Measurements from ENCODE around the gene CTXN1.
A peak's percentile ranks its signal among the peaks of the same experiment; 100 is the strongest.
"Not testable (repeated sequence)": the region's sequence is repeated elsewhere in the genome, so short reads cannot be mapped to it uniquely, and the experiment has no call there.

The CTXN1 gene

DNA sequence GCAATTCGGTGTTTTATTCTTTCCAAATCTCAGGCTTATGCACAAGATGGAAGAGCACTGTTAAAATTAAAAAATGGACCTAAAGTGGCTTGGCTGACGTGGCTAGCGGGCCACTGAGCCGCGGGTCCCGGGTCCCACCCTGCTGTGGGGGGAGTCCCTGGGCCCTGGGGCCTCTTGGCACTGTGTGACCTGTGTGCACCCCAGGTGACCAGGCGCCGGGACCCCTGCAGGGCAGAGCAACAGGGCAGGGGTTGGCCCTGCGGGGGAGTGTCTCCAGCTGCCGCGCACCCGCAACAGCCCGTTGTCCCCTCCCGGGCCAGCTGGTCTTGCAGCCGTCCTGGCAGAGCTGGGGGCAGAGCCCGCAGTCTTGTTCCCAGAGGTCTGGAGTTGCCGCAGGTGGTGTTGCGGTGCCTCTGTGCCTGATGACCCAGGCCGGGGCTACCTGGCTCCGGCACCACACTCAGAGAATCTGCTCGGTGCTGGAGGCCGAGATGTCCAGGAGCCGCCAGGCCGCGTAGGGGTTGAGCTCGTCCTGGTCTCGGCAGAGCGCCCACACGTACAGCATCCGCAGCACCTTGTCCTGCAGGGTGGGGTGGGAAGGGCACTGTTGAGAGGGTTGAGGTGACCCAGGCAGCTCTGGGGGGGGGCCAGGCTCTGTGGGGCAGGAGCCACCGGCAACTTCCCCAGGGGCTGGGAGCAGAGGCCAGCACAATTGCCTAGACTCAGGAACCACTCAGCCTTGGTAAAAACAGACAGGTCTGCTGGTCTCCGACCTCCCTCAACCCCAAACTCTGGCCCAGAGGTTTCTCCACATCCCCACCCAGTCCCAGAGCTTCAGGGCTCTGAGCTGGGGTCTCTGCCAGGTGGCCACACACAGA lies 1.0 kb upstream of the CTXN1 start:
- DNase-seq (ENCODE audit: low read depth in 2 of 2): no peak

DNA sequence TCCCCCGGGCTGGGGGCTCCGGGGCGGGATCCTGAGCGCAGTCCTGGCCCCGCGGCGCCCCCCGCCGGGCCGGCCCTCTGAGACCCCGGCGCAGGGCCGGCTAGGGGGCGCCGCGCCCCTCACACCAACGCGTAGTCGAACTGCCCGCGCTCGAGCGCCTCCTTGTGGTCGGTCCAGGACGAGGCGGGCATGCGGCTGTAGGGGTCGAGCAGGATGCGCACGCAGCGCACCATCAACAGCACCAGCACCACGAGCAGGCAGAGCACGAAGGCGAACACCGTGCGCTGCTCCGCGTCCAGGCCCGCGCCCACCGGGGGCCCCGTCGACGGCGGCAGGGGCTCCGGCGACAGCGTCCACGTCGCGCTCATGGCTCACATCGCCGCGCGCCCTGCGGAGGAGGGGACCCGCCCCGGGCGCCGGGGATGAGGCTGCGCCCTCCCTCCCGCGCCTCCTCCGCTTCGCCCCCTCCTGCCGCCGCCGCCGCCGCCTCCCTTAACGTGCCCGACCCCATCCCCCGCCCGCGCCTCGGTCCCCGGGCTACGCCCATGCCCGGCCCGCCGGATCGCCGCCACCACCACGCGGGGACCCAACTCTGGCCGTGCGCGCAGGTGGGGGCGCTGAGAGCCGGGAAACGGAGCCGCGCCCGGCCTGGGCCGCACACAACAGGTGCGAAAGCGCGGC lies 624 bp downstream of the CTXN1 start:
- DNase-seq (ENCODE audit: low read depth in 2 of 2): peak; percentile 60 to 74

DNA sequence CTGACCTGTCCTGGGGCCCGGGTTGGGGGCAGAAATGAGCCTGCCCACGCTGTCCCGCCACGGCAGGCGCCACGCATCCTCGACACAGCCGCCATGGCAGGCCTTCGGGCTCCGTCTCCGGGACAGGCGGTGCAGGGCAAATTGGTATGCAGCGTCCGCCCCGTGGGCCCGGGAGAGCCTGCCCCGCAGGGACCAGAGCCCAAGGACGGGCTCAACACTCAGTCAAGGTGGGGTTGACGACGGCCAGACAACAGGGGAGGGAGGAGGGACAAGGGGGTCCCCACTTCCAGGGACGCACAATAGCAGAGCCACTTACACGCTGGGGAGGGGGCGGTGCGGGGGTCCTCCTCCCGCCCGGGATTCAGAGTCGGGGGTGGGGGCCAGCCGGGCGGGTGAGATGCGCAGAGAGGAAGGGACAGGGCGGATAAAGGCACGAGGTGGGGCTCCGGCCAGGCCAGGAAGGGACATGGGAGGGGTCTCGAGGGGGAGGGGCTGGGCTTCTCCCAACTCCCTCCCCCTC lies 1.2 kb downstream of the CTXN1 start:
- DNase-seq (ENCODE audit: low read depth in 2 of 2): no peak

DNA sequence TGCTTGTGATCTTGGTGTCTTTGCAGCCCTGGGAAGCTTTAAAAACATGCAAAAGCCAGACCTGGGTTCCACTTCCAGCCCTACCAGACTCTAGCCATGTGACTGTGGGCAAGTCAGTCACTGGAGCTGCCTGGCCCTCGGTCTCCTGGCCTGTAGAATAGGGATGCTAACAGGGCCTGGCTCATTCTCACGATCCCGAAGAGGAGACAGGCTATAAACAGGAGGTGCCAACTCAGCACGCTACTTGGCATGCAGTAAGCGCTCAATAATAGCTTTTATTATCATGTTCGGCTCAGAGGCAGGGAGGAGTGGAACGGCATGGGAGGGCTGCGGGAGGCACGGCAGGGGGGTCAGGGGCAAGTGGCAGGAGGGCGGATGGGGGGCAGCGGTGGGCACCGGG lies 1.7 kb downstream of the CTXN1 start:
- DNase-seq (ENCODE audit: low read depth in 2 of 2): no peak

- no peak for DNase-seq (ENCODE audit: low read depth in 2 of 2)
Measured at GRCh38 chr19:7923295-7924191, 2.4 kb downstream of the CTXN1 start.

GRCh38 chr19:7922836-7923195 lies 3.1 kb downstream of the CTXN1 start:
- no peak for DNase-seq (ENCODE audit: low read depth in 2 of 2)

- no peak for DNase-seq (ENCODE audit: low read depth in 2 of 2)
Measured at GRCh38 chr19:7921967-7922835, 3.7 kb downstream of the CTXN1 start.

DNA sequence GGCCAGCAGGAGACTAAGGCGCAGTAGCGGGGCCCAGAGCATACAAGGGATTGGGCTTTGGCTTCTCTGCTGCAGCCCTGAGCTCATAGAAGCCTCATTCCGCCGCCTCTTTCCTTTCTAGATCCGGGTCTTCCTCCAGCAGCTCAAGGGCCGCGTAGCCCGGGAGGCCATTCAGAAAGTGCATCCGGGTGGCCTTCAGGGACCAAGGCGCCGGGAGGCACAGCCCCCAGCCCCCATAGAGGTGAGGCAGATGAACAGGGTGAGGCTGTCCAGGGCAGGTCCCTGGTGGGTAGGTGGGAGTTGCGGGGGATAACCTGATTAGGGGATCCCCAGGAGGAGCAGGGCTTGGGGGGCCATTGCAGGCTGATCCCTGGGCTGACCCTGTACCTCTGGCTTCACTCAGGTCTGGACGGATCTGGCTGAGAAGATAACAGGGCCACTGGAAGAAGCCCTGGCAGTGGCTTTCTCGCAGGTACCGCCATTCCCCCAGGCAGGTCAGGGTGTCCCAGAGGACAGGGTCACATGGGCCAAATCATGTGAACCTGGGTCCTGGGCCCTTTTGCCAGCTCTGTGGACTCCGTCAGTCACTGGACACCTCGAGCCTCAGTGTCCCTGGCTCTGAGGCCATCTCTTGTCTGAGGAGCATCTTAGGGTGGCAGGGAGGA lies 4.5 kb downstream of the CTXN1 start:
- DNase-seq (ENCODE audit: low read depth in 2 of 2): no peak

GRCh38 chr19:7920519-7921301 lies 5.2 kb downstream of the CTXN1 start:
- peak; percentile 100 for DNase-seq (ENCODE audit: low read depth in 2 of 2)

DNA sequence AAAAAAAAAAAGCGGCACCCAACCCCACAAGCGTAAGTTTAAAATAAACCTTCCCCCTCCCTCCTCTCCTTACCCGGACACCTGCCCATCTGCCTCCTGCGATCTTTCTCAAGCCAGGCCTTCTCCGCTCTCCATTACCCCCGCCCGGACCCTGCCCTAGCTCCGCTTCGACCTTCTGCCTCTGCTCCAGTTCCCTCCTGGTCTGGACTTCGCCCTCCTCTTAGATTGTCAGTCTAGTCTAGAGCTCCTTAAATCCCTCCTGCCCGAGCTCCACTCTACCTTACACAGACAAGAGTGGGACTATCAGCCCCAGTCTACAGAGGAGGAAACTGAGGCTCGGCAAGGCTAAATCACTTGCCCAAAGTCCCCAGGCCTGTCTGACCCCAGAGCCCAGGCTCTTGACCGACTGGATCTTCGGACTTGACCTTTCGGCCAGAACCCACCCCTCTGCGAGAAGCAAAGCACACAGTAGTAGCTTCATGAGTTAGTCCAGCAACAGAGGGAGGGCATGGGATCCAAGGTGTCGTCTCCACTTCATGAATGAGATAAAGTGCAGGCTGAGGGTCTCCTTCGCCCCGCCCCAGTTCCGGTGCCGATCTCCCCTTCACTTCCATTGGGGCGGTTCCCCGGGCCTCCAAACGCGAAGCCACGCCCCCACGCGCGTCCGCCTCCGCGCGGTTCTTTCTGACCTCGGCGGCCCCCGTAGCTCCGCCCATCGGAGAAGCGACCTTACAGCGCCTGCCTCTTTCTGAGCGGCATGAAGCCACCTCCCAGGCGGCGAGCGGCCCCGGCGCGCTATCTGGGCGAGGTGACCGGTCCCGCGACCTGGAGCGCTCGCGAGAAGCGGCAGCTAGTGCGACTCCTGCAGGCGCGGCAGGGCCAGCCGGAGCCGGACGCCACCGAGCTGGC lies 6.1 kb downstream of the CTXN1 start, which contains the start of gene SNAPC2:
Gene SNAPC2 (plus strand): TSS at position 729 of the 909 bp plus-strand sequence. CDS start 29 bp downstream, at position 758.
- peak; percentile 92 to 96 for DNase-seq (ENCODE audit: low read depth in 2 of 2)

DNA sequence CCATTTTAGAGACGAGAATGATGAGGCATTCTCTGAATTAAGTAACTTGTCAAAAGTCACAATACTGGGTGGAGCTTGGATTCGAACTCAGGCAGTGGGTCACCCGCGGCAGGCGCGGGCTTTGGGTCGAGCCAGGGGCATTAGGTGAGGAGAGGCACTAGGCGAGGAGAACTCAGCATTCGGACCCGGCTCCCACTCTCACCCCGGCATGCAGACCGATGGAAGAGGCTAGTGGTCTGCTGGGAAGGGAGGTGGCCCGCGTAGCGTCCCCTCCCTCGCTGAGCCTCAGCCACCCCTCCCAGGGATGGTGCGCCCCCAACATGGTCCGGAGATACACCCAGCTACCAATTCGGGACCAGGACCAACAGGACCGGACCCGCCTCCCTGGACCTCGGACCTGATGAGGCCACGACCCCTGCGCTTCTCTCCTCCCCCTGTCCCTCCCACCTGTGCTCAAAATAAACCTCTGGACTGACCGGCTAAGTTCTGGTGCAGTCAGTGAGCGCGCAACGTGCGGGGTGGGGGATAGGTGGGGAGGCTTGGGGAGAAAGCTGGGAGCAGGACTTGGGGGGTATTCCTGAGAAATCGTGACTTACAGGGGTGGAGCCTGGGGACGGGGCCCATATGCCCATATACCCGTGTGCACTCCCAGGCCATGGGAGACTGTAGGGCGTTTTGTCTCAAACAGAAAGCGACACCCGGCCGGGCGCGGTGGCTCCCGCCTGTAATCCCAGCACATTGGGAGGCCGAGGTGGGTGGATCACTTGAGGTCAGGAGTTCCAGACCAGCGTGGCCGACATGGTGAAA lies 7.1 kb downstream of the CTXN1 start:
- DNase-seq (ENCODE audit: low read depth in 2 of 2): no peak

DNA sequence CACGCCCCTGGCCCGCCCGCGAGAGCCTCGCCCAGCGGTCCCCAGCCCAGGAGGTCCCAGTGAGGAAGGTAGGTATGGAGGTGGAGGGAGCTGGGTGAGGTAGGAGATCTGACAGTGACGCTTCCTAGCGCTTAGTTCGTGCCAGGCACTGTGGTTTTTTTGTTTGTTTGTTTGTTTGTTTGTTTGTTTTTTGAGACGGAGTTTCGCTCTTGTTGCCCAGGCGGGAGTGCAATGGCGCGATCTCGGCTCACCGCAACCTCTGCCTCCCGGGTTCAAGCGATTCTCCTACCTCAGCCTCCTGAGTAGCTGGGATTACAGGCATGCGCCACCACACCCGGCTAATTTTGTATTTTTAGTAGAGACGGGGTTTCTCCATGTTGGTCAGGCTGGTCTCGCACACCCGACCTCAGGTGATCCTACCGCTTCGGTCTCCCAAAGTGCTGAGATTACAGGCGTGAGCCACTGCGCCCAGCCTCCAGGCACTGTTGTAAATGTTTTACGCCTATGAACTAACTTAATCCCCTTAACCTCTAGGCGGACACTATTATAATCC lies 7.8 kb downstream of the CTXN1 start:
- not testable (repeated sequence) for DNase-seq (ENCODE audit: low read depth in 2 of 2)

- DNase-seq (ENCODE audit: low read depth in 2 of 2): no peak
Measured at GRCh38 chr19:7917267-7918061, 8.5 kb downstream of the CTXN1 start.

DNA sequence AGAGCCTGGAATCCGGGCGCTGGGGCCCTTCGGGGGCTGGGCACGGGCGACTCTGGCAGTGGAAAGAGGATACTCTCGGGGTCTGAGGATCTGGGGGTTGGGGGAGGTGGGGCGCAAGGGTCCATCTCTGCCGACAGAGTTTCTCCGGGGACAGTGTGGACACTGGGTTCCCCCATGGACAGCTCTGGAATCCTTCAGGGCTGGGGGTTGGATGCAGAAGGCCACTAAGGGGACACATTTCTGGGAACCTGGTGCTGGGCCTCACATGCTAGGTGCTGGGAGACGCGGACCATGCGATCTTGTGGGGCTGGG lies 9.0 kb downstream of the CTXN1 start:
- DNase-seq (ENCODE audit: low read depth in 2 of 2): no peak

DNA sequence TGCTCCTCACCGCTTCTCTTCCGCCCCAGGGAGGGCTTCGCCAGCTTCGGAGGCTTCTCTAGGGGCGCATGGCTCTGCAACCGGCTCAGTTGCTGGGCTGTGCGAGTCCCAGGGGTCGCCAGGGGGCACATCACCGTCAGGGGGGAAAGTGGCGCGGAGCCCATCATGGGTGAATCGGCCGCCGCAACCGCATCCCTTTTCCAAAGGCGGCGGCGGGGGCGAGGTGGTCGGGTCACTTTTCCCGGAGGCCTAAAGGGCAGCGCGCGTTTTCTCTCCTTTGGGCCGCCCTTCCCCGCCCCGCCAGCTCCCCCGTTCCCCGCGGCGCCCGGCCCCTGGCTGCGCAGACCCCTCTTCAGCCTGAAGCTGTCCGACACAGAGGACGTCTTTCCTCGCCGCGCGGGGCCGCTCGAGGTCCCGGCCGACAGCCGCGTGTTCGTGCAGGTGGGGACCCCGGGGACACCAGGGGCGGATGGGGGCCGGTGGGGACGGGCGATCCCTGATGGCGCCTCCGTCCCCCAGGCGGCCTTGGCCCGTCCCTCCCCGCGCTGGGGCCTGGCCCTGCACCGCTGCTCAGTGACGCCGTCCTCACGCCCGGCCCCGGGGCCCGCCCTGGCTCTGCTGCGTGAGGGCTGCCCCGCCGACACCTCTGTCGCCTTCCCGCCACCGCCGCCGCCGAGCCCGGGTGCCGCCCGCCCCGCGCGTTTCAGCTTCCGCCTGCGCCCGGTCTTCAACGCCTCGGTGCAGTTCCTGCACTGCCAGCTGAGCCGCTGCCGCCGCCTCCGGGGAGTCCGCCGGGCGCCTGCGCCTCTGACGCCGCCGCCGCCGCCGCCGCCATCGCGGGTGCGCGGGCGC lies 9.6 kb downstream of the CTXN1 start:
- peak in 1 of 2 donors; percentile 36 for DNase-seq (ENCODE audit: low read depth in 2 of 2)

All from activated CD4-positive, alpha-beta T cell treated with anti-CD3 and anti-CD28 coated beads for 24 hours (primary cell).